Nucleus accumbens (tissue), 56 donors: Measurements from ENCODE around the gene TDRD5.
A peak's percentile ranks its signal among the peaks of the same experiment; 100 is the strongest.

Source experiments
- DNase-seq, 56 donors: peaks; one replicate each; lab custom pipeline; 2025; lab: John Stamatoyannopoulos, UW

TDRD5 gene

GRCh38 chr1:179591592-179592580, at the start of gene TDRD5:
Gene TDRD5 (plus strand): TSS chr1:179591832. CDS start chr1:179592616, 784 bp downstream.
- DNase-seq, result peak in 12 of 56 donors; percentile 5 to 49 (median 27)

- DNase-seq, result no peak
Measured at GRCh38 chr1:179545321-179545720, 46.3 kb upstream of the TDRD5 start.

GRCh38 chr1:179547021-179547535, 44.6 kb upstream of the TDRD5 start:
- peak in 3 of 56 donors; percentile 1 to 6 (median 2) for DNase-seq

- no peak for DNase-seq
Measured at GRCh38 chr1:179548666-179549367, 42.8 kb upstream of the TDRD5 start.

- DNase-seq, result no peak
Measured at GRCh38 chr1:179549368-179549700, 42.3 kb upstream of the TDRD5 start.

GRCh38 chr1:179550746-179551682, 40.6 kb upstream of the TDRD5 start:
- no peak for DNase-seq

- DNase-seq, result no peak
Measured at GRCh38 chr1:179554427-179554826, 37.2 kb upstream of the TDRD5 start.

- DNase-seq, result no peak
Measured at GRCh38 chr1:179558078-179558477, 33.6 kb upstream of the TDRD5 start.

GRCh38 chr1:179575497-179576314, 15.9 kb upstream of the TDRD5 start, which contains the start of gene NPHS2:
Gene NPHS2 (minus strand): TSS chr1:179575948. CDS start chr1:179575864, 84 bp downstream.
- DNase-seq, result no peak

GRCh38 chr1:179576509-179576908, 15.1 kb upstream of the TDRD5 start:
- no peak for DNase-seq

- DNase-seq, result no peak
Measured at GRCh38 chr1:179583771-179584320, 7.8 kb upstream of the TDRD5 start.

- DNase-seq, result peak in 41 of 56 donors; percentile 13 to 83 (median 45)
Measured at GRCh38 chr1:179586107-179586823, 5.4 kb upstream of the TDRD5 start.

GRCh38 chr1:179587336-179587735, 4.3 kb upstream of the TDRD5 start:
- DNase-seq, result no peak

GRCh38 chr1:179588425-179589024, 3.1 kb upstream of the TDRD5 start:
- no peak for DNase-seq

GRCh38 chr1:179589509-179589908, 2.1 kb upstream of the TDRD5 start:
- no peak for DNase-seq

GRCh38 chr1:179590671-179591070, 961 bp upstream of the TDRD5 start:
- no peak for DNase-seq

GRCh38 chr1:179591253-179591591, 410 bp upstream of the TDRD5 start:
- peak in 2 of 56 donors; percentile 19 to 50 for DNase-seq

GRCh38 chr1:179598631-179599030, 7.0 kb downstream of the TDRD5 start:
- no peak for DNase-seq
